ENCODE results near the gene PDE10A.
"Not testable (repeated sequence)": the region's sequence is repeated elsewhere in the genome, so short reads cannot be mapped to it uniquely, and the experiment has no call there.

The PDE10A gene

GRCh38 chr6:165551828-165552227 lies 111.2 kb downstream of the PDE10A start:
- DNase-seq (ENCODE audit: low read depth), result no peak

DNA sequence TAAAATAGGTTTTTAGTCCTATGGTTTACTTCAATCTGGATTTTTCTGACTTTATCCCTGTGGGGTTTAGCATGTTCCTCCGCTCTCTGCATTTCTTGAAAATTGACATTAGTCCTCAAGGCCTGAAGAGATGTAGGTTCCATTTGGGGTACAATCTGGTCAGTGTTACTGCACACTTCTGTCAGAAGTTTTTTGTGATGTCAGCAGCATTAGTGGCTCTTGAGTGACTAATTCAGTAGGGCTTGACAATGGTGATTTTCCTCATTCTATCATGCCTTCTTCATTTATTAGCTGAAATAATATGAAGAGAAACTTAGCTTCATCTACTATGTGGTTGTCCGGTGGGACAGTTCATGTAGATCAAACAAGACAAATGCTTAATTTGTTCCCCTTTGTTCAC lies 114.6 kb downstream of the PDE10A start:
- DNase-seq (ENCODE audit: low read depth), result no peak

DNA sequence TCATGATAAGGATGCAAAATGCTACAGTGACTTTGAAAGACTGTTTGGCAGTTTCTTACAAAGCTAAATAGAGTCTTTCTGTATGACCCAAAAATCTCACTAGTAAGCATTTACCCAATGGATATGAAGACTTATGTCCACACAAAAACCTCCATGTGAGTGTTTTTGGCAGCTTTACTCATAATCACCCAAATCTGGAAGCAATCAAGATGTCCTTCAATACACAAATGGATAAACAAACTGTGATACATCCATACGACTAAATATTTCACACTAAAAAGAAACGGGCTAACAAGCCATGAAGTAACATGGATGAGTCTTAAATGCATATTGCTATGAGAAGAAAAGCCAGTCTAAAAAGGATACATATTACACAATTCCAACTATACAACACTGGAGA lies 117.2 kb downstream of the PDE10A start:
- DNase-seq (ENCODE audit: low read depth), result no peak

DNA sequence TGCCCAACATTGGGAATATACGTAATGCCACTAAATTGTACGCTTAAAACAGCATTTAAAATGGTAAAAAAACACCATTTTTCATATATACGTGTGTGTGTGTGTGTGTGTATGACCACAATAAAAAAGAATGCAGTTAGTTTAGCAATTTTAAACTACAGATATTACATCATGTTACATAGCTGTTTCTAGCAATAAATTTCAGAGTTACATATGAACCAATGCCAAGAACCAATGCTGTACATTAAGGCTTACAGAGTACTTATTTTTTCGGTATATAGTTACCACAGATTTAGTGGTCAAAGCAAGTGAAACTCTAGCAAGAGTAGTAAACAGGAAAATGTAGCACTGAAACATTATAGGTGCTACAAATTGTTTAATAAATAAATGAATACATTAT lies 119.3 kb downstream of the PDE10A start:
- DNase-seq (ENCODE audit: low read depth), result no peak

DNA sequence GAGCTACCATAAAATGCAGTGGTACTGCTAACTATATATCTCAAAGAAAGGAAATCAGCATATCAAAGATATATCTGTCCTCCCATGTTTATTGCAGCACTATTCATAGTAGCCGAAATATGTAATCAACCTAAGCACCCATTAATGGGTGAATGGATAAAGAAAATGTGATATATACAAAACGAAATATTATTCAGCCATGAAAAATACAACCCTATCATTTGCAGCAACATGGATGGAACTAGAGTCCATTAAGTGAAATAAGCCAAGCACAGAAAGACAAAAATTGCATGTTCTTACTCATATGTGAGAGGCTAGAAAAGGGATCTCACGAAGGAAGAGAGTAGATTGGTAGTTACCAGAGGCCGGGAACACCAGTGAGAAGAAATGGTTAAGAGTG lies 126.1 kb downstream of the PDE10A start:
- DNase-seq (ENCODE audit: low read depth), result no peak

DNA sequence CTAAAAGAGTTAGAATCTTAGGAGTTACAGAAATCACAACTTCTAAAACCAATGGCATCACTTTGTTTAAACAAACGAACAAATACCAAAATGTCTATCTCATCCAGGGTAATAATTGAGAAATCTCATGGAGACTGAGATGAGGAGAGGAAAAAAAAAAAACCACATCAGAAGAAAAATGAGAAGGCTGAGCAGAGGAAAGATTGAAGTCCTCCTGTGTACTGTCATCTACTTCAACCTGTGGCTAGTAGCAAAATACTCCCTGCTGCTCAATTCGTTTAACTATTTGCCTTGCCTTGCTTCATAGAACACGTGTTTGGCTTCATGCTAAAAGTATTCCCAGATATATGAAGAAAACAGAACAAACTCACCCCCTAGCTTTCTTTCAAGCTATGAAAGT lies 143.7 kb downstream of the PDE10A start:
- DNase-seq (ENCODE audit: low read depth), result no peak

- DNase-seq (ENCODE audit: low read depth), result no peak
Measured at GRCh38 chr6:165515963-165516624, 146.9 kb downstream of the PDE10A start.

DNA sequence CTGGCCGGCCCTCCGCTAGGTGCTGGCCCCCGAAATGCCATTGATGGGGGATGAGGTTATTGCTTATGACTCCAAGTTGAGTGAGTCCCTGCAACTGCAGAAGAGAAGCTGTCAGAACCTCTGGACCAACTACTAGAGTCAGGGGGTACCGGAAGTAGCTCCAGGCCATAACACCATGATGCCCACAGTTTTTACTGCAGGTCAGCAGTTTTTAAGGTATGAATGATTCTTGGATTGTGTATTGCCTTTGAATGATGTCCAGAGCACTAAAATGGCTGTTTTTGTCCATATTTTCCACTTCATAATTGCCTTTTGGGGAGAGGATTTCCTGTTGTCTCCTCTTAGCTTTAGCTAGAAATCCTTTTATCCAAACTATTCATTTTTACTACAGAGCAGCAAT lies 148.4 kb downstream of the PDE10A start:
- DNase-seq (ENCODE audit: low read depth), result no peak

GRCh38 chr6:165511807-165512206 lies 151.2 kb downstream of the PDE10A start:
- DNase-seq (ENCODE audit: low read depth), result no peak

- no peak for DNase-seq (ENCODE audit: low read depth)
Measured at GRCh38 chr6:165508321-165508869, 154.6 kb downstream of the PDE10A start.

- DNase-seq (ENCODE audit: low read depth), result no peak
Measured at GRCh38 chr6:165506657-165507056, 156.4 kb downstream of the PDE10A start.

DNA sequence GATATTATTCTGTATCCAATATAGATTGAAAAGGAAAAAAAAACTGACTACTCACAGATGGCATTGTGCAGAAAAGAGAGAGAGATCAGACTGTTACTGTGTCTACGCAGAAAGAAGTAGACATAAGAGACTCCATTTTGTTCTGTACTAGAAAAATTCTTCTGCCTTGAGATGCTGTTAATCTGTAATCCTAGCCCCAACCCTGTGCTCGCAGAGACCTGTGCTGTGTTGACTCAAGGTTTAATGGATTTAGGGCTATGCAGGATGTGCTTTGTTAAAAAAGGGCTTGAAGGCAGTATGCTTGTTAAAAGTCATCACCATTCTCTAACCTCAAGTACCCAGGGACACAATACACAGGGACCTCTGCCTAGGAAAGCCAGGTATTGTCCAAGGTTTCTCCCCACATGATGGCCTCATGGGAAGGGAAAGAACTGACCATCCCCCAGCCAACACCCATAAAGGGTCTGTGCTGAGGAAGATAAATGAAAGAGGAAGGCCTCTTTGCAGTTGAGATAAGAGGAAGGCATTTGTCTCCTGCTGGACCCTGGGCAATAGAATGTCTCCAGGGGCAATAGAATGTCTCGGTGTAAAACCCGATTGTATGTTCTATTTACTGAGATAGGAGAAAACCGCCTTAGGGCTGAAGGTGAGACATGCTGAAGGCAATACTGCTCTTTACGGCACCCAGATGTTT lies 162.7 kb downstream of the PDE10A start:
- not testable (repeated sequence) for DNase-seq (ENCODE audit: low read depth)

DNA sequence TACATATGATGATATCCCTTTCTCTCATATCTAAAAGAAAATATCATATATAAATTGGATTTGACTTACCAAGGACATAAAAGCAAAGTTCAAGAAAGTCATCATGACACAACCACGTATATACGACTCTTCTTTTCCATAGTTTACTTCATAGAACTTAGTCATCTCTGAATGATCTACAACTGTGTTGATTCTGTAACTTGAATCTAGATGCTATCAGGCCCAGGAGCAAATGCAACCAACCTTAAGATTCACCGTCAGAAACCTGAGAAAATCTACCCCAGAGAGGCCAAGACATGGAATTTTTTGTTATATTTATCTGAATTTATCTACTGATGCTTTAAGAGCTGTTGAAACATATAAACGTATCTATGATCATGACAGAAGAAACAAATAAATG lies 165.6 kb downstream of the PDE10A start:
- no peak for DNase-seq (ENCODE audit: low read depth)

DNA sequence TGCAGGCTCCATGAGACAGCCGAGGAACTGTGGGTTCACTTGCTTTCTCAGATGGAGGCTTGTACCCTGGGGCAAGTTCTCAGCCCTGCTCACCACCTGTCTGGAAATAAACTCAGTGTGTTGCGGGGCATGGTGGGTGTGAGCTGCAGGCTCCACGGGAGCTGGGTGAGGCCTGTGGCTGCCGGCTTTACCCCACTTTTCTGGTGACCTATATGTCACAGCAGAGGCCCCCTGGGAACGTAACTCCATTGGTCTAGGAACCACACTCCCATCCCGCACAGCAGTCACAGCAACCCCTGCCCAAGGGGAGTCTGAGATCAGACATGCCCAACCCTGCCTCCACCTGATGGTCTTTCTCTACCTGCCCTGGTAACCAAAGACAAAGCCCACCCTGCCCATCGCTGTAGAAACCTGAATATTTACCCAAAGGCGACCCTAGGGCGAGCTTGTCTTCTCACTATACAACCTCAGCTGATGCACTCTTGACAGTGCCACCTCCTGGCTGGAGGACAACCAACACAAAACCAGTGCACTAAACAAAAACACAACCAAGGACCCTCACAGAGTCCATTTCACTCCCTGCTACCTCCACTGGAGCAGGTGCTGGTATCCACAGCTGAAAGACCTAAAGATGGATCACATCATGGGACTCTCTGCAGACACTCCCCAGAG lies 174.3 kb downstream of the PDE10A start:
- DNase-seq (ENCODE audit: low read depth), result no peak

GRCh38 chr6:165487950-165488349 lies 175.1 kb downstream of the PDE10A start:
- DNase-seq (ENCODE audit: low read depth), result no peak

GRCh38 chr6:165487347-165487746 lies 175.7 kb downstream of the PDE10A start:
- no peak for DNase-seq (ENCODE audit: low read depth)

DNA sequence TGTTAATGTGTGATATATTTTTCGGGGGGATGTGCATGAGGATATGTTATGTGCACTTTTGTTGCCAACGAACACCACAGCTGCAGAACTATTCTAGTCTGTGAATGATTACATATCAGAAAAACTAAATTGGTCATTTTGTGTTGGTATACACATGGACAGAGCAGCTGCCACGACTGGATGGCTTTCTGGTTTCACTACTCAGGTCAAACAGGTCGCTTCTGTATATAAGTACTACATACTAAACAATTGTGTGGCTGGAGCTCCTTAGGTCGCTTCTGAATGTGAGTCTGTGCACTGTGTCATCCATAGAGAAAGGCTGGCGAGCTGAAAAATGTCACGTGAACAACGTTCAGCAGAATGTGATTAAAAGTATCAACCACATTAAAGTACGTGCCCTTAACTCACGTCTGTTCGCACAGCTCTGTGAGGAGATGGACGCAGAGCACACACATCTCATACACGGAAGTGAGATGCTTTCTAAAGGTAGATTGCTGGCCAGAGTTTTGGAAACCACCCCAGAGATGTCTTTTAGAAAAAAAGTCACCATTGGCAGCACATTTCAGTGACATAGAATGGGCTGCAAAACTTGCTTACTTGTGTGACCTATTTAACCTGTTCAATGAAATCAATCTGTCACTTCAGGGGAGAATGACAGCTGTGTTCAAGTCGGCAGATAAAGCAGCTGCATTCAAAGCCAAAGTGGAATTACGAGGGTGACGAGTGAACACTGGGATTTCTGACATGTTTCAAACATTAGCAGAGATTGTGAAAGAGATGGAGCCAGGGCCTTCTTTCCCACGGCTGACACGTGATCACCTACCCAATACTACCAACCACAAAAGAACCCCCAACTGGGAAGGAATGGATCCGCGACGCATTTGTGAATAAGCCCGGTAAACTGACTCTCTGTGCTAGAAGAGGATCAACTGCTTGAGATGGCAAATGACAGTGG lies 176.6 kb downstream of the PDE10A start:
- DNase-seq (ENCODE audit: low read depth), result no peak

GRCh38 chr6:165484178-165484889 lies 178.7 kb downstream of the PDE10A start:
- DNase-seq (ENCODE audit: low read depth), result no peak

GRCh38 chr6:165481921-165482320 lies 181.1 kb downstream of the PDE10A start:
- no peak for DNase-seq (ENCODE audit: low read depth)

DNA sequence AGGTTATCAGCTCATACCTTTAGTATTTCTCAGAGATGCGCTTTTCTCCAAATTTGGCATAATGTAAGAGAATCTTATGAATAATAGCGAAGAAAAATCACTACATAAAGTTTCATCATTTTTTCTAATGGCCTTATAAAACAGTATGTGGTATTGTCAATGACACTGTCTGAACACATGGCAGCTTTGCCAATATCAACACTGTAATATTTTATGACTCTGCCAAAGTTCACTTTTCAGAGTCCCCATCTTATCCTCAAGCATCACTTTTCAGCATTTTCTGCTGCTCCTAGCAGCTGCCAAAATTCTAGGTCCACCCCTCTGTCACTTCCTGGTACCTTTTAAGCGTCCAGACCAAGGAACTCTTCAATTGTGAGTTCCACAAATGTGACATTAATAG lies 182.1 kb downstream of the PDE10A start:
- no peak for DNase-seq (ENCODE audit: low read depth)

GRCh38 chr6:165478581-165478980 lies 184.5 kb downstream of the PDE10A start:
- no peak for DNase-seq (ENCODE audit: low read depth)

Measured in stimulated activated CD8-positive, alpha-beta memory T cell treated with anti-CD3 and anti-CD28 coated beads, Interleukin-7, amount 100 ng/mL, for 24 hours (primary cell).